ENCODE measurements around the gene SYNJ2. TPM values are rescaled to one million over a fixed set of nuclear protein-coding genes. Genes with fewer than 3 reads are reported as not detected.

The SYNJ2 gene
- polyA plus RNA-seq, 1 donor from 2014 or later: 0.12 TPM

GRCh38 chr6:157962601-157963302 lies 18.9 kb upstream of the SYNJ2 start:
- Histone ChIP-seq H3K9me2 (ENCODE audit: insufficient read depth, low read length) (no peaks in the 10 kb centered on the region), H3K27me3 (ENCODE audit: insufficient read depth, low read depth, low read length) (no peaks in the 10 kb centered on the region), H3K9ac (ENCODE audit: low read length) (no peak overlapping the region), H3K27ac (ENCODE audit: low read length) (no peak overlapping the region), H3K36me3 (ENCODE audit: insufficient read depth, low read length) (no peaks in the 10 kb centered on the region), H3K79me2 (replicated peaks; ENCODE audit: insufficient read depth, low read length) (no peaks in the 10 kb centered on the region), H3K4me3 (ENCODE audit: low read length) (no peak overlapping the region), H2AFZ (ENCODE audit: low read depth, low read length) (no peak overlapping the region), H3K9me3 (ENCODE audit: low read length) (peaks cover 3% of the 10 kb centered on the region), H3F3A (ENCODE audit: insufficient read depth, low read length, poor library complexity, severe bottlenecking) (no peaks in the 10 kb centered on the region), H3K4me2 (ENCODE audit: low read length) (no peak overlapping the region), H4K20me1 (ENCODE audit: insufficient read depth) (no peaks in the 10 kb centered on the region)
- no peak for TF ChIP-seq EZH2 (IDR thresholded peaks at IDR 0.05; ENCODE audit: borderline replicate concordance, insufficient read depth, low read length, poor library complexity, severe bottlenecking)
- no peak for TF ChIP-seq MXI1 (conservative IDR thresholded peaks at IDR 0.05; ENCODE audit: poor library complexity, severe bottlenecking)
- no peak for TF ChIP-seq RAD21 (conservative IDR thresholded peaks at IDR 0.05)
- no peak for TF ChIP-seq POLR2AphosphoS5 (IDR thresholded peaks at IDR 0.05)
- TF ChIP-seq EP300 (conservative IDR thresholded peaks at IDR 0.05; ENCODE audit: poor library complexity, severe bottlenecking): no peak
- TF ChIP-seq REST (IDR thresholded peaks at IDR 0.05; ENCODE audit: borderline replicate concordance): no peak
- TF ChIP-seq CTCF (IDR thresholded peaks at IDR 0.05; ENCODE audit: poor library complexity, severe bottlenecking): no peak
- TF ChIP-seq SMC3 (conservative IDR thresholded peaks at IDR 0.05; ENCODE audit: poor library complexity): no peak
- no peak for TF ChIP-seq TAF1 (IDR thresholded peaks at IDR 0.05; ENCODE audit: low read depth)

GRCh38 chr6:157964100-157964499 lies 17.6 kb upstream of the SYNJ2 start:
- H3F3A ChIP-seq (ENCODE audit: insufficient read depth, low read length, poor library complexity, severe bottlenecking): no peaks in the 10 kb centered on the region
- no peaks in the 10 kb centered on the region for H4K20me1 ChIP-seq (ENCODE audit: insufficient read depth)
- no peak overlapping the region for H3K9ac ChIP-seq (ENCODE audit: low read length)
- TF ChIP-seq TAF1 (IDR thresholded peaks at IDR 0.05; ENCODE audit: low read depth): no peak
- TF ChIP-seq RAD21 (conservative IDR thresholded peaks at IDR 0.05): no peak
- TF ChIP-seq REST (IDR thresholded peaks at IDR 0.05; ENCODE audit: borderline replicate concordance): no peak
- no peak for TF ChIP-seq EZH2 (IDR thresholded peaks at IDR 0.05; ENCODE audit: borderline replicate concordance, insufficient read depth, low read length, poor library complexity, severe bottlenecking)
- TF ChIP-seq POLR2AphosphoS5 (IDR thresholded peaks at IDR 0.05): no peak
- no peak for TF ChIP-seq SMC3 (conservative IDR thresholded peaks at IDR 0.05; ENCODE audit: poor library complexity)
- no peak for TF ChIP-seq MXI1 (conservative IDR thresholded peaks at IDR 0.05; ENCODE audit: poor library complexity, severe bottlenecking)
- H3K9me2 ChIP-seq (ENCODE audit: insufficient read depth, low read length): no peaks in the 10 kb centered on the region
- H2AFZ ChIP-seq (ENCODE audit: low read depth, low read length): no peak overlapping the region
- H3K27ac ChIP-seq (ENCODE audit: low read length): no peak overlapping the region
- no peak overlapping the region for H3K4me2 ChIP-seq (ENCODE audit: low read length)
- H3K27me3 ChIP-seq (ENCODE audit: insufficient read depth, low read depth, low read length): no peaks in the 10 kb centered on the region
- H3K36me3 ChIP-seq (ENCODE audit: insufficient read depth, low read length): no peaks in the 10 kb centered on the region
- H3K9me3 ChIP-seq (ENCODE audit: low read length): peaks cover 2% of the 10 kb centered on the region
- no peak overlapping the region for H3K4me3 ChIP-seq (ENCODE audit: low read length)
- H3K79me2 ChIP-seq (replicated peaks; ENCODE audit: insufficient read depth, low read length): no peaks in the 10 kb centered on the region

Measured in neural cell (in vitro differentiated cells).